Tibial nerve (tissue), 4 donors: ENCODE data around the gene CAMK2B. TPM values are rescaled to one million over a fixed set of nuclear protein-coding genes. Genes with fewer than 3 reads are reported as not detected.

Source experiments
- DNase-seq, 2 donors: peaks; one replicate each; pipeline ENCODE4 v3.0.0-alpha.2; 2019; ENCODE audit warnings: low spot score in 2 of 2
- H3K27ac ChIP-seq, 4 donors: fragments of 200-600 bp; sonication (generic) in 3 of 4; one replicate each; pipeline ENCODE4 v1.5.1; 2017 to 2019; ENCODE audit warnings: mild to moderate bottlenecking in 1 of 4
- H3K27me3 ChIP-seq, 2 donors: fragments of 200-600 bp; sonication (generic) in 1 of 2; one replicate each; pipeline versions ENCODE4 v1.5.1 to v1.6.0; 2017 to 2019
- H3K36me3 ChIP-seq, 3 donors: fragments of 200-600 bp; sonication (generic); one replicate each; pipeline ENCODE4 v1.5.1; 2018 to 2019
- H3K4me1 ChIP-seq, 4 donors: fragments of 200-600 bp; sonication (generic) in 3 of 4; one replicate each; pipeline ENCODE4 v1.5.1; 2017 to 2019
- H3K4me3 ChIP-seq, 4 donors: fragments of 200-600 bp; sonication (generic) in 3 of 4; one replicate each; pipeline ENCODE4 v1.5.1; 2017 to 2019; ENCODE audit warnings: mild to moderate bottlenecking in 1 of 4, moderate library complexity in 1 of 4
- H3K9me3 ChIP-seq, 4 donors: fragments of 200-600 bp; sonication (generic) in 3 of 4; one replicate each; pipeline ENCODE4 v1.5.1; 2017 to 2019
- EP300 ChIP-seq, 2 donors: sonication (generic); formaldehyde crosslinking; IDR thresholded peaks; one replicate each; pipeline ENCODE4 v1.6.1; 2017; ENCODE audit warnings: antibody characterized with exemption in 2 of 2, mild to moderate bottlenecking in 1 of 2
- POLR2A ChIP-seq, 2 donors: fragments of 450-650 bp; IDR thresholded peaks; one replicate each; pipeline ENCODE4 v1.6.1; 2017; ENCODE audit warnings: antibody characterized with exemption in 2 of 2, mild to moderate bottlenecking in 2 of 2, moderate library complexity in 2 of 2
- WGBS, 2 donors: methylation state at CpG; one replicate each; pipeline ENCODE4 v1.1.5; 2018; 5-methylcytosine and 5-hydroxymethylcytosine counted together
- total RNA-seq, 4 donors: library from RNA; depleted of rRNA; stranded (reverse); fragments of >200 nt; gene quantifications; one replicate each; pipeline ENCODE4 v1.1.0, GENCODE V29; 2016
- TF ChIP-seq, protein P1 (sequence below), 5 experiments: fragments of 200-600 bp in 3 of 5; fragments of 450-650 bp in 2 of 5; sonication (generic) in 3 of 5; IDR thresholded peaks; one replicate each; pipeline ENCODE4 v1.5.1; 2016 to 2019; ENCODE audit warnings: antibody characterized with exemption in 5 of 5, mild to moderate bottlenecking in 3 of 5, moderate library complexity in 2 of 5

Gene CAMK2B
- total RNA-seq, 4 donors from 2014 or later, result 9.0 to 14.7 (median 10.9) TPM

DNA sequence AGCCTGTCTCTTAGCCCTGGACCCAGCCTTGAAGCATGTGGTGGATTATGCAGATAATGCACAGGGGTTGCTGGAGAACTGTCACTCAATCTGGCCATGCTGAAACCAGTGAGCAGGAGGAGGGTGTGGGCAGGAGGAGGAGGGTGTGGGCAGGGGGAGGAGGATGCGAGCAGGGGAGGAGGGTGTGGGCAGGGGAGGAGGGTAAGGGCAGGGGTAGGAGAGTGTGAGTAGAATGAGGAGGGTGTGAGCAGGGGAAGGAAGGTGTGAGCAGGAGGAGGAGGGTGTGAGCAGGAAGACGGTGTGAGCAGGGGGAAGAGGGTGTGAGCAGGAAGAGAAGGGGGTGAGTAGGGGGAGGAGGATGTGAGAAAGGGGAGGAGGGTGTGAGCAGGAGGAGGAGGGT, 18.8 kb downstream of the CAMK2B start:
- Histone ChIP-seq H3K27me3 (peaks cover 0 to 7% of the 10 kb centered on the region in 2 donors), H3K4me1 (peaks cover 0 to 23% (median 2%) of the 10 kb centered on the region in 4 donors), H3K9me3 (peaks cover 0 to 11% (median 2%) of the 10 kb centered on the region in 4 donors), H3K36me3 (no peaks in the 10 kb centered on the region), H3K4me3 (no peak overlapping the region), H3K27ac (peak overlapping the region in 3 of 4 donors; percentile 3 to 74 (median 62))
- DNase-seq, result no peak
- WGBS, 2 donors, result 35 to 62% methylated on average over 2 of the region's 2 CpGs
- TF ChIP-seq EP300 (IDR thresholded peaks at IDR 0.05), result no peak
- TF ChIP-seq, protein P1, sequence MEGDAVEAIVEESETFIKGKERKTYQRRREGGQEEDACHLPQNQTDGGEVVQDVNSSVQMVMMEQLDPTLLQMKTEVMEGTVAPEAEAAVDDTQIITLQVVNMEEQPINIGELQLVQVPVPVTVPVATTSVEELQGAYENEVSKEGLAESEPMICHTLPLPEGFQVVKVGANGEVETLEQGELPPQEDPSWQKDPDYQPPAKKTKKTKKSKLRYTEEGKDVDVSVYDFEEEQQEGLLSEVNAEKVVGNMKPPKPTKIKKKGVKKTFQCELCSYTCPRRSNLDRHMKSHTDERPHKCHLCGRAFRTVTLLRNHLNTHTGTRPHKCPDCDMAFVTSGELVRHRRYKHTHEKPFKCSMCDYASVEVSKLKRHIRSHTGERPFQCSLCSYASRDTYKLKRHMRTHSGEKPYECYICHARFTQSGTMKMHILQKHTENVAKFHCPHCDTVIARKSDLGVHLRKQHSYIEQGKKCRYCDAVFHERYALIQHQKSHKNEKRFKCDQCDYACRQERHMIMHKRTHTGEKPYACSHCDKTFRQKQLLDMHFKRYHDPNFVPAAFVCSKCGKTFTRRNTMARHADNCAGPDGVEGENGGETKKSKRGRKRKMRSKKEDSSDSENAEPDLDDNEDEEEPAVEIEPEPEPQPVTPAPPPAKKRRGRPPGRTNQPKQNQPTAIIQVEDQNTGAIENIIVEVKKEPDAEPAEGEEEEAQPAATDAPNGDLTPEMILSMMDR (IDR thresholded peaks at IDR 0.05), result no peak
- no peak for TF ChIP-seq POLR2A (IDR thresholded peaks at IDR 0.05)

DNA sequence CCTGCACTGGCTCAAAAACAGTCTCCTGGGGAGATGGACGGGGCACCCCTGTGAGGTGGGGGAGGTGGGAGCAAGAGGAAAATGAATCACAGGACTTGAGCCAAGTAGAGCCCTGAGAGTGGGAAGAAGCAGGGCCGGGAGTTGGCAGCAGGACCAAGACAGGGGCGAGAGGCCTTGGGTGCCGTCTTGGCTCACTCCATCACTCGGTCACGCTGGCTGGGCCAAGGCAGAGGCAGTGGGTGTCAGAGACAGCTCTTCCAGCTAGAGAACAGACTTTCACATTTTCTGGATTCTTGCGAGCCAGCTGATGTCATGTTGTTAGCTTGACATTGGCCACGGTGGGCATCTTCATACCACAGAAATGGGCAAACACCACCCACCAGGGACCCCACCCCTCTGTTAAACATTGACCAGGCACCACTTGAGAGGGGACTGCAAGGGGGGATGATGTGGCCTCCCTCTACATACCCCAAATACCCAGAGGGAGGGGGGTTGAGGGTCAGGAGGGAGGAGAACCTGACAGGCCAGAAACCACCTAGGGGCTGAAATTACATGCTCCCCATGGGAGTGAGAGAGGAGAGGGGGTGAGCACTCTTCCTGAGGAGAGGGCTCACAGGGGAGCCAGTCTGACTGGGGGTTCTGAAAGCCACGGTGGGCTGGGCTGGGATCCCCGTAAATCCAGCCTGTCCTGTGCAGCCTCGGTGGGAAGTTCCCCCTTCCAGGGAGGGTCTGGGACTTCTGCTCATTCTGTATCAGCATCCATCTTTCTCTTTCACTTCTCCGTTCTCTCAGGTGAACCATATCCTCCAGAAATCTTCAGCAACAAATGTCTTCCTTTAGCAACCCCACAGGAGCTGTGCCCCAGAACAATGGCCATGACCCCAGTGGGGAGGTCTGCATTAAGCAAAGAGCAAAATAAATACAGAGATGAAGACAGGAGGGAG, 19.6 kb downstream of the CAMK2B start:
- peaks cover 0 to 23% (median 2%) of the 10 kb centered on the region in 4 donors for H3K4me1 ChIP-seq
- TF ChIP-seq, protein P1 (IDR thresholded peaks at IDR 0.05), result no peak
- TF ChIP-seq POLR2A (IDR thresholded peaks at IDR 0.05), result no peak
- peak in 1 of 2 donors; percentile 63 for TF ChIP-seq EP300 (IDR thresholded peaks at IDR 0.05)
- whole genome bisulfite sequencing, 2 donors, result 58 to 59% methylated on average over 12 of the region's 12 CpGs
- H3K27me3 ChIP-seq, result peaks cover 0 to 7% of the 10 kb centered on the region in 2 donors
- H3K4me3 ChIP-seq, result no peak overlapping the region
- DNase-seq, result no peak
- peaks cover 0 to 14% (median 2%) of the 10 kb centered on the region in 4 donors for H3K9me3 ChIP-seq
- peak overlapping the region in 3 of 4 donors; percentile 3 to 74 (median 71) for H3K27ac ChIP-seq
- no peaks in the 10 kb centered on the region for H3K36me3 ChIP-seq

DNA sequence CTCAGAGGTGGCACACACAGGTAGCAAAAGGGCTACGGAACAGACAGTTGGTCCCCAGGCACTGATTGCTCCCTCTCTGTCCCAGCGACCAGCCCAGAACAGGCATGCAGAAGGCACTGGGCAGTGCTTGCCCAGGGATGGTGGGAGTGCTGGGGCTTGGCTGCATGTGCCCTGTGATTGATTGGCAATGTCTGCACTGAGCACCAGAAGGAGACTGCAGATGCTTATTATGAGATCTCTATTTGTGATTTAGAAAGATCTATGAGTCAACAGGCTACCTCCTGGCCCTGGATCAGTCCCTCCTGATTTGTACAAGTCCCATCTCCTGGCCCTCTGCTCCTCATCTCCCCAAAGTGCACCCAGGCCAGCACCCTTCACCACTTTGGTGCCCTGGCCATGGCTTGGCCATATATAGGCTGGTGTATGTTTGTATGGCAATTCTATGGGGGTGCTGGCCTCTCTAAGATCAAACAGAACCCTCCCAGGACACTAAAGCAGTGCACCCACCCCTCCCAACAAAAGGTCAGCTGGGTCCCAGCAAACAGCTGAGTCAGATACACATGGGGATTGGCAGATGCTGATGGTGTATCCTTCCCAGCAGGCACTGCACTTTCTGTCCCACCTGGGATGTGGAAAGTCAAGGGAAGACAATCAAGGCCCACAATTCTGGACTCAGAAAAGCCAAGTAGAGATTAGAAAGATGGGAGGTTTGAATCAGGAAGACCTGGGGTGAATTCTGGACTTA, 30.9 kb downstream of the CAMK2B start:
- Histone ChIP-seq H3K9me3 (no peaks in the 10 kb centered on the region), H3K4me3 (no peak overlapping the region), H3K36me3 (no peaks in the 10 kb centered on the region), H3K27me3 (peaks cover 0 to 28% of the 10 kb centered on the region in 2 donors), H3K4me1 (no peaks in the 10 kb centered on the region), H3K27ac (no peak overlapping the region)
- no peak for DNase-seq
- TF ChIP-seq POLR2A (IDR thresholded peaks at IDR 0.05) (no peak), EP300 (IDR thresholded peaks at IDR 0.05) (no peak)
- TF ChIP-seq, protein P1 (IDR thresholded peaks at IDR 0.05), result no peak
- 54 to 65% methylated on average over 2 of the region's 2 CpGs for WGBS, 2 donors

DNA sequence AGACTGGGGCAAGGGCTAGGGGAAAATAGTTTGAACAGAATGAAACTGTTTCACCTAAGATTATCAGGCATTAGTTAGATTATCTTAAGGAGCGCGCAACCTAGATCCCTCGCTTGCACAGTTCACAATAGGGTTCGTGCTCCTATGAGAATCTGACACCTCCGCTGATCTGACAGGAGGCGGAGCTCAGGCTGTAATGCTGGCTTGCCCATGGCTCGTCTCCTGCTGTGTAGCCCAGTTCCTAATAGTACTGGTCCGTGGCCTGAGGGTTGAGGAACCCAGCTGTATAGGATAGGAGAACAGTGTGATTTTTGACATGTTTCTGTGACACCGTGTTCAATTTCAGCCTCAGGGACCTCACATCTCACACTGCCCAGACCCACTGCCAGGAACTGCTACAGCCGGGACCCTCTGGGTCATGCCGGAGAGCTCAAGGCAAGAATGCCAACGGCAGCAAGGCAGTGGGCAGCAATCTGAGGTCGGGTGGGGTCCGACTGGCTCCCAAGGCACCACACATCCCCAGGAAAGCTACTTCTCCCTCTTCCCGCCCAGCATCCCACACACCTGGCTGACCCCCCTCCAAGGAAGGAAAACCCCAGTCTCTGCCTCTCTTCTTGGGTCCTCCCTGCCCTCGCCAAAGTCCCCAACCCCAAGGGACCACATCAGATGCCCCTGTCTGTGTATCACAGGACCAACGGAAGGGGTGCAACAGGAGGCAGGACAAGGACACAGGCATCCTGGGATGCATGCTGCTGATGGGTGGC, 31.7 kb downstream of the CAMK2B start:
- no peak for TF ChIP-seq POLR2A (IDR thresholded peaks at IDR 0.05)
- TF ChIP-seq, protein P1 (IDR thresholded peaks at IDR 0.05), result no peak
- no peak for TF ChIP-seq EP300 (IDR thresholded peaks at IDR 0.05)
- Histone ChIP-seq H3K27ac (no peak overlapping the region), H3K9me3 (no peaks in the 10 kb centered on the region), H3K27me3 (peaks cover 0 to 28% of the 10 kb centered on the region in 2 donors), H3K36me3 (no peaks in the 10 kb centered on the region), H3K4me1 (no peaks in the 10 kb centered on the region), H3K4me3 (no peak overlapping the region)
- 51 to 56% methylated on average over 13 to 17 of the region's 17 CpGs for WGBS, 2 donors
- DNase-seq, result peak in 1 of 2 donors; percentile 3
